IPS-18a (cell line): ENCODE measurements around the gene CCDC179.

Experiments used
- H3K27ac ChIP-seq: one replicate; pipeline ENCODE4 v1.5.1; 2013; ENCODE audit warnings: low read length
- H3K27me3 ChIP-seq: one replicate; pipeline ENCODE4 v1.6.1; 2013; ENCODE audit warnings: mild to moderate bottlenecking, low read length; ENCODE audit not compliant: control insufficient read depth, insufficient read depth
- H3K36me3 ChIP-seq: one replicate; pipeline ENCODE4 v1.6.1; 2013; ENCODE audit warnings: low read depth, low read length; ENCODE audit not compliant: control insufficient read depth
- H3K4me1 ChIP-seq: one replicate; pipeline ENCODE4 v1.6.1; 2013; ENCODE audit warnings: low read depth, low read length; ENCODE audit not compliant: control insufficient read depth
- H3K4me3 ChIP-seq: one replicate; pipeline ENCODE4 v1.5.1; 2013; ENCODE audit warnings: low read length
- H3K9ac ChIP-seq: one replicate; pipeline ENCODE4 v1.6.1; 2013; ENCODE audit warnings: mild to moderate bottlenecking, low read length, moderate library complexity
- H3K9me3 ChIP-seq: one replicate; pipeline ENCODE4 v1.6.1; 2013; ENCODE audit warnings: low read depth, low read length; ENCODE audit not compliant: control insufficient read depth

Gene CCDC179

DNA sequence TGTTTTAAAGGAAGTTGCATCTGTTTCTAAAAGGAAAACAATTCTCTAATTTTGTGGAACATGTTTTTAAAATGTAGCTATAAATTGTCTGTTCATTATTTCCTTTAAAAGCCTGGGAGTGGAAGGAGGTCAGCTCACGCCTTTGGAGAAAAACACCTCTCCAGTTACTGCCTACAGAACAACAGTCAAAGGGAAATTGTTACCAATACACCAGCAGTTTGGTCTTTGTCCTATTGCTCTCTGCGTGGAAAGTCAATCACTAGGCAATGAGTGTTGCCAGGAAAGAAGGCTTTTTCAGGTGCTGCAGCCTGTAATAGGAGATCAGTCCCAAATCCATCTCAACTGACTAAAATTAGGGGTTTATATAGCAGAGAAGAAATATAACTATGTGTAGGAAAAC lies 52.9 kb downstream of the CCDC179 start:
- Histone ChIP-seq H3K27me3 (no peaks in the 10 kb centered on the region), H3K9ac (no peak overlapping the region), H3K4me1 (no peaks in the 10 kb centered on the region), H3K9me3 (no peaks in the 10 kb centered on the region), H3K27ac (no peak overlapping the region), H3K36me3 (no peaks in the 10 kb centered on the region), H3K4me3 (no peak overlapping the region)

GRCh38 chr11:22802861-22803260 lies 57.4 kb downstream of the CCDC179 start:
- Histone ChIP-seq H3K27me3 (no peaks in the 10 kb centered on the region), H3K27ac (no peak overlapping the region), H3K9ac (no peak overlapping the region), H3K4me1 (no peaks in the 10 kb centered on the region), H3K9me3 (no peaks in the 10 kb centered on the region), H3K4me3 (no peak overlapping the region), H3K36me3 (no peaks in the 10 kb centered on the region)

- Histone ChIP-seq H3K27ac (no peak overlapping the region), H3K9me3 (no peaks in the 10 kb centered on the region), H3K9ac (no peak overlapping the region), H3K27me3 (no peaks in the 10 kb centered on the region), H3K36me3 (no peaks in the 10 kb centered on the region), H3K4me1 (no peaks in the 10 kb centered on the region), H3K4me3 (no peak overlapping the region)
Measured at GRCh38 chr11:22800482-22800881, 59.8 kb downstream of the CCDC179 start.

- H3K27ac ChIP-seq = no peak overlapping the region
- no peaks in the 10 kb centered on the region for H3K36me3 ChIP-seq
- no peak overlapping the region for H3K4me3 ChIP-seq
- H3K9me3 ChIP-seq = no peaks in the 10 kb centered on the region
- no peak overlapping the region for H3K9ac ChIP-seq
- H3K4me1 ChIP-seq = no peaks in the 10 kb centered on the region
- H3K27me3 ChIP-seq = no peaks in the 10 kb centered on the region
Measured at GRCh38 chr11:22798901-22799300, 61.4 kb downstream of the CCDC179 start.

DNA sequence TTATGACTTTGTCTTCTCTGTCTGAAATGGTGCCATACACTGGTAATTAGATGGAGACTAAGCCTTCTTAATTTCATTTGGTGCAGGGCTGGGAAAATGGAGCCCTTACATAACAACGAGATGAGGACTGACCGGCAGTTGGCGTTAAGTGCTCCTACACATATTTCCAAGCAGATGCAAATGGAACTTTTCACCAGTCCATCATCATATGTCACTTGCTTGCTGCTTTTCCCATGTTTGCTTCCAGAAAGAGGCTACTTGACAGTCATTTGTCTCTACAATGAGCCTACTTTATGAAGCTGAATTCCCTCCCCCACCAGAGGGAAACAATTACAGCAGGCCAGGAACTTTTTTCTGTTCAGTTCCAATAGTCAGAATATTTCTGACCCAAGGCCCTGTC lies 63.2 kb downstream of the CCDC179 start:
- Histone ChIP-seq H3K4me3 (no peak overlapping the region), H3K36me3 (no peaks in the 10 kb centered on the region), H3K9me3 (no peaks in the 10 kb centered on the region), H3K9ac (no peak overlapping the region), H3K4me1 (no peaks in the 10 kb centered on the region), H3K27me3 (no peaks in the 10 kb centered on the region), H3K27ac (no peak overlapping the region)
